ENCODE results near the gene ARFGEF3. TPM values are rescaled to one million over a fixed set of nuclear protein-coding genes. Genes with fewer than 3 reads are reported as not detected.

The ARFGEF3 gene
- polyA plus RNA-seq, 6 donors from 2014 or later, result not detected

GRCh38 chr6:138261116-138261780 lies 99.5 kb downstream of the ARFGEF3 start:
- H3K9me3 Mint-ChIP-seq, result no peaks in the 10 kb centered on the region
- no peaks in the 10 kb centered on the region for H3K36me3 Mint-ChIP-seq
- peaks cover 0 to 2% (median 0%) of the 10 kb centered on the region in 3 donors for H3K4me1 Mint-ChIP-seq

GRCh38 chr6:138263963-138264362 lies 102.2 kb downstream of the ARFGEF3 start:
- H3K4me3 Mint-ChIP-seq, result no peak overlapping the region
- H3K36me3 Mint-ChIP-seq, result no peaks in the 10 kb centered on the region
- H3K27ac Mint-ChIP-seq, result no peak overlapping the region
- DNase-seq (no peak), ATAC-seq (ENCODE audit: low read depth in 2 of 2) (no peak)
- no peaks in the 10 kb centered on the region for H3K9me3 Mint-ChIP-seq
- peaks cover 11 to 28% (median 27%) of the 10 kb centered on the region in 3 donors for H3K27me3 Mint-ChIP-seq
- peaks cover 0 to 2% (median 0%) of the 10 kb centered on the region in 3 donors for H3K4me1 Mint-ChIP-seq

More at GRCh38 chr6:138261116-138261780, 99.5 kb downstream of the ARFGEF3 start:
- no peak for DNase-seq
- Mint-ChIP-seq H3K27me3 (peaks cover 22 to 45% (median 28%) of the 10 kb centered on the region in 3 donors), H3K4me3 (no peak overlapping the region), H3K27ac (no peak overlapping the region)
- ATAC-seq (ENCODE audit: low read depth in 2 of 2), result no peak

- Mint-ChIP-seq H3K27me3 (peaks cover 8 to 27% (median 23%) of the 10 kb centered on the region in 3 donors), H3K9me3 (no peaks in the 10 kb centered on the region), H3K27ac (peak overlapping the region in 1 of 6 donors; percentile 63), H3K4me3 (no peak overlapping the region), H3K4me1 (peaks cover 0 to 2% (median 0%) of the 10 kb centered on the region in 3 donors), H3K36me3 (no peaks in the 10 kb centered on the region)
- DNase-seq (no peak), ATAC-seq (ENCODE audit: low read depth in 2 of 2) (peak; percentile 28 to 60)
These were observed 102.7 kb downstream of the ARFGEF3 start for GRCh38 chr6:138264372-138264880.

GRCh38 chr6:138266095-138266494 lies 104.4 kb downstream of the ARFGEF3 start:
- Mint-ChIP-seq H3K27ac (no peak overlapping the region), H3K36me3 (no peaks in the 10 kb centered on the region), H3K4me1 (peaks cover 0 to 2% (median 0%) of the 10 kb centered on the region in 3 donors)

GRCh38 chr6:138267971-138268895 lies 106.5 kb downstream of the ARFGEF3 start:
- H3K4me1 Mint-ChIP-seq, result peaks cover 0 to 2% (median 0%) of the 10 kb centered on the region in 3 donors
- no peak for DNase-seq

More at GRCh38 chr6:138266095-138266494, 104.4 kb downstream of the ARFGEF3 start:
- ATAC-seq (ENCODE audit: low read depth in 2 of 2) (no peak), DNase-seq (no peak)
- no peak overlapping the region for H3K4me3 Mint-ChIP-seq
- peaks cover 14 to 29% (median 22%) of the 10 kb centered on the region in 3 donors for H3K27me3 Mint-ChIP-seq
- H3K9me3 Mint-ChIP-seq, result no peaks in the 10 kb centered on the region

GRCh38 chr6:138271451-138271850 lies 109.7 kb downstream of the ARFGEF3 start:
- Mint-ChIP-seq H3K4me1 (no peaks in the 10 kb centered on the region), H3K4me3 (no peak overlapping the region), H3K27ac (no peak overlapping the region), H3K36me3 (no peaks in the 10 kb centered on the region), H3K9me3 (no peaks in the 10 kb centered on the region), H3K27me3 (peaks cover 7 to 9% (median 7%) of the 10 kb centered on the region in 3 donors)
- DNase-seq (no peak), ATAC-seq (ENCODE audit: low read depth in 2 of 2) (no peak)

More at GRCh38 chr6:138267971-138268895, 106.5 kb downstream of the ARFGEF3 start:
- peaks cover 13 to 29% (median 14%) of the 10 kb centered on the region in 3 donors for H3K27me3 Mint-ChIP-seq
- H3K36me3 Mint-ChIP-seq, result no peaks in the 10 kb centered on the region
- no peaks in the 10 kb centered on the region for H3K9me3 Mint-ChIP-seq
- ATAC-seq (ENCODE audit: low read depth in 2 of 2), result no peak
- H3K4me3 Mint-ChIP-seq, result no peak overlapping the region
- H3K27ac Mint-ChIP-seq, result no peak overlapping the region

GRCh38 chr6:138272533-138273315 lies 111.0 kb downstream of the ARFGEF3 start:
- DNase-seq, result no peak
- Mint-ChIP-seq H3K9me3 (no peaks in the 10 kb centered on the region), H3K4me3 (no peak overlapping the region), H3K27me3 (peaks cover 7 to 9% (median 7%) of the 10 kb centered on the region in 3 donors), H3K27ac (no peak overlapping the region), H3K36me3 (no peaks in the 10 kb centered on the region), H3K4me1 (no peaks in the 10 kb centered on the region)
- ATAC-seq (ENCODE audit: low read depth in 2 of 2), result no peak

- Mint-ChIP-seq H3K27me3 (peaks cover 0 to under 1% (median 0%) of the 10 kb centered on the region in 3 donors), H3K9me3 (no peaks in the 10 kb centered on the region), H3K36me3 (no peaks in the 10 kb centered on the region), H3K4me1 (no peaks in the 10 kb centered on the region), H3K27ac (no peak overlapping the region), H3K4me3 (no peak overlapping the region)
- ATAC-seq (ENCODE audit: low read depth in 2 of 2), result no peak
- DNase-seq, result no peak
These were observed 114.2 kb downstream of the ARFGEF3 start for GRCh38 chr6:138275976-138276375.

GRCh38 chr6:138277835-138278234 lies 116.1 kb downstream of the ARFGEF3 start:
- DNase-seq (no peak), ATAC-seq (ENCODE audit: low read depth in 2 of 2) (no peak)
- Mint-ChIP-seq H3K9me3 (no peaks in the 10 kb centered on the region), H3K4me1 (no peaks in the 10 kb centered on the region), H3K4me3 (no peak overlapping the region), H3K27ac (no peak overlapping the region), H3K36me3 (no peaks in the 10 kb centered on the region), H3K27me3 (peaks cover 0 to 7% (median 0%) of the 10 kb centered on the region in 3 donors)

- ATAC-seq (ENCODE audit: low read depth in 2 of 2), result no peak
- no peak for DNase-seq
- H3K9me3 Mint-ChIP-seq, result no peaks in the 10 kb centered on the region
- no peaks in the 10 kb centered on the region for H3K36me3 Mint-ChIP-seq
- no peaks in the 10 kb centered on the region for H3K4me1 Mint-ChIP-seq
- no peak overlapping the region for H3K27ac Mint-ChIP-seq
- peaks cover 0 to 7% (median 2%) of the 10 kb centered on the region in 3 donors for H3K27me3 Mint-ChIP-seq
- no peak overlapping the region for H3K4me3 Mint-ChIP-seq
These were observed 116.6 kb downstream of the ARFGEF3 start for GRCh38 chr6:138278326-138278725.

GRCh38 chr6:138285800-138286199 lies 124.1 kb downstream of the ARFGEF3 start:
- H3K4me1 Mint-ChIP-seq, result peaks cover 0 to 5% (median 0%) of the 10 kb centered on the region in 3 donors
- H3K27ac Mint-ChIP-seq, result no peak overlapping the region
- no peaks in the 10 kb centered on the region for H3K36me3 Mint-ChIP-seq
- ATAC-seq (ENCODE audit: low read depth in 2 of 2), result no peak
- no peak for DNase-seq
- no peaks in the 10 kb centered on the region for H3K9me3 Mint-ChIP-seq
- H3K4me3 Mint-ChIP-seq, result no peak overlapping the region
- H3K27me3 Mint-ChIP-seq, result peaks cover 0 to 7% (median 7%) of the 10 kb centered on the region in 3 donors

- Mint-ChIP-seq H3K27ac (no peak overlapping the region), H3K4me3 (no peak overlapping the region), H3K4me1 (peaks cover 0 to 5% (median 0%) of the 10 kb centered on the region in 3 donors), H3K27me3 (peaks cover 0 to 7% (median 7%) of the 10 kb centered on the region in 3 donors), H3K36me3 (no peaks in the 10 kb centered on the region), H3K9me3 (no peaks in the 10 kb centered on the region)
- ATAC-seq (ENCODE audit: low read depth in 2 of 2) (no peak), DNase-seq (no peak)
These were observed 125.0 kb downstream of the ARFGEF3 start for GRCh38 chr6:138286698-138287097.

Data from naive B cell (primary cell).